Neuron (in vitro differentiated cells): Measurements from ENCODE around the gene BCL11B.

Experiments
- H2AFZ ChIP-seq: one replicate; pipeline ENCODE4 v1.6.1; 2013; ENCODE audit warnings: low read depth, mild to moderate bottlenecking, inconsistent platforms, low read length, moderate library complexity
- H3K27me3 ChIP-seq: one replicate; pipeline ENCODE4 v1.6.1; 2013; ENCODE audit warnings: low read length; ENCODE audit not compliant: insufficient read depth
- H3K36me3 ChIP-seq: one replicate; pipeline ENCODE4 v1.6.1; 2013; ENCODE audit warnings: low read length; ENCODE audit not compliant: insufficient read depth
- H3K4me1 ChIP-seq: one replicate; pipeline ENCODE4 v1.6.1; 2013; ENCODE audit warnings: low read length; ENCODE audit not compliant: insufficient read depth
- H3K4me3 ChIP-seq: 2 replicates; pipeline ENCODE4 v1.5.1; 2013; ENCODE audit warnings: mild to moderate bottlenecking, low read length, moderate library complexity
- H3K9me3 ChIP-seq: one replicate; pipeline ENCODE4 v1.6.1; 2013; ENCODE audit warnings: low read length

The BCL11B gene

GRCh38 chr14:99312106-99312505, 40.1 kb upstream of the BCL11B start:
- no peaks in the 10 kb centered on the region for H3K9me3 ChIP-seq
- H3K36me3 ChIP-seq: no peaks in the 10 kb centered on the region
- no peak overlapping the region for H3K4me3 ChIP-seq
- no peaks in the 10 kb centered on the region for H3K27me3 ChIP-seq
- no peaks in the 10 kb centered on the region for H3K4me1 ChIP-seq
- H2AFZ ChIP-seq: no peak overlapping the region

- Histone ChIP-seq H3K36me3 (no peaks in the 10 kb centered on the region), H3K4me1 (no peaks in the 10 kb centered on the region), H3K4me3 (no peak overlapping the region), H3K9me3 (no peaks in the 10 kb centered on the region), H2AFZ (no peak overlapping the region), H3K27me3 (no peaks in the 10 kb centered on the region)
Observed at GRCh38 chr14:99309220-99309766, 37.3 kb upstream of the BCL11B start.

- H3K36me3 ChIP-seq: no peaks in the 10 kb centered on the region
- H3K4me1 ChIP-seq: no peaks in the 10 kb centered on the region
- H3K9me3 ChIP-seq: no peaks in the 10 kb centered on the region
- H2AFZ ChIP-seq: no peak overlapping the region
- no peaks in the 10 kb centered on the region for H3K27me3 ChIP-seq
- H3K4me3 ChIP-seq: no peak overlapping the region
Observed at GRCh38 chr14:99304208-99304607, 32.2 kb upstream of the BCL11B start.

GRCh38 chr14:99300190-99300589, 28.2 kb upstream of the BCL11B start:
- no peaks in the 10 kb centered on the region for H3K9me3 ChIP-seq
- no peaks in the 10 kb centered on the region for H3K36me3 ChIP-seq
- no peaks in the 10 kb centered on the region for H3K4me1 ChIP-seq
- H3K4me3 ChIP-seq: no peak overlapping the region
- no peaks in the 10 kb centered on the region for H3K27me3 ChIP-seq
- H2AFZ ChIP-seq: no peak overlapping the region

GRCh38 chr14:99296517-99296916, 24.5 kb upstream of the BCL11B start:
- H3K4me1 ChIP-seq: no peaks in the 10 kb centered on the region
- no peaks in the 10 kb centered on the region for H3K36me3 ChIP-seq
- H2AFZ ChIP-seq: no peak overlapping the region
- H3K4me3 ChIP-seq: no peak overlapping the region
- no peaks in the 10 kb centered on the region for H3K27me3 ChIP-seq
- no peaks in the 10 kb centered on the region for H3K9me3 ChIP-seq

GRCh38 chr14:99289394-99290189, 17.6 kb upstream of the BCL11B start:
- Histone ChIP-seq H3K9me3 (no peaks in the 10 kb centered on the region), H3K4me3 (no peak overlapping the region)

GRCh38 chr14:99288948-99289347, 17.0 kb upstream of the BCL11B start:
- H3K36me3 ChIP-seq: no peaks in the 10 kb centered on the region
- H3K4me3 ChIP-seq: no peak overlapping the region
- no peaks in the 10 kb centered on the region for H3K9me3 ChIP-seq
- H3K4me1 ChIP-seq: no peaks in the 10 kb centered on the region
- peaks cover 10% of the 10 kb centered on the region for H3K27me3 ChIP-seq
- no peak overlapping the region for H2AFZ ChIP-seq

More at GRCh38 chr14:99289394-99290189, 17.6 kb upstream of the BCL11B start:
- Histone ChIP-seq H2AFZ (no peak overlapping the region), H3K4me1 (no peaks in the 10 kb centered on the region), H3K36me3 (no peaks in the 10 kb centered on the region), H3K27me3 (peaks cover 10% of the 10 kb centered on the region)

- Histone ChIP-seq H3K36me3 (no peaks in the 10 kb centered on the region), H3K27me3 (peaks cover 10% of the 10 kb centered on the region), H3K4me3 (no peak overlapping the region), H3K9me3 (no peaks in the 10 kb centered on the region), H2AFZ (no peak overlapping the region), H3K4me1 (no peaks in the 10 kb centered on the region)
Observed at GRCh38 chr14:99287269-99287942, 15.4 kb upstream of the BCL11B start.

GRCh38 chr14:99286761-99287160, 14.8 kb upstream of the BCL11B start:
- Histone ChIP-seq H3K9me3 (no peaks in the 10 kb centered on the region), H3K4me1 (no peaks in the 10 kb centered on the region), H2AFZ (no peak overlapping the region), H3K36me3 (no peaks in the 10 kb centered on the region), H3K27me3 (peaks cover 10% of the 10 kb centered on the region), H3K4me3 (no peak overlapping the region)

- no peak overlapping the region for H2AFZ ChIP-seq
- H3K9me3 ChIP-seq: no peaks in the 10 kb centered on the region
- H3K4me3 ChIP-seq: no peak overlapping the region
- H3K4me1 ChIP-seq: no peaks in the 10 kb centered on the region
- H3K27me3 ChIP-seq: peaks cover 23% of the 10 kb centered on the region
- H3K36me3 ChIP-seq: no peaks in the 10 kb centered on the region
Observed at GRCh38 chr14:99284254-99285004, 12.4 kb upstream of the BCL11B start.

GRCh38 chr14:99282261-99283050, 10.5 kb upstream of the BCL11B start:
- H3K36me3 ChIP-seq: no peaks in the 10 kb centered on the region
- no peaks in the 10 kb centered on the region for H3K9me3 ChIP-seq
- H2AFZ ChIP-seq: no peak overlapping the region
- no peaks in the 10 kb centered on the region for H3K4me1 ChIP-seq
- peaks cover 35% of the 10 kb centered on the region for H3K27me3 ChIP-seq
- H3K4me3 ChIP-seq: no peak overlapping the region

GRCh38 chr14:99281396-99281795, 9.4 kb upstream of the BCL11B start:
- H3K27me3 ChIP-seq: peaks cover 41% of the 10 kb centered on the region
- H3K4me1 ChIP-seq: peaks cover 6% of the 10 kb centered on the region
- no peaks in the 10 kb centered on the region for H3K36me3 ChIP-seq
- H3K4me3 ChIP-seq: no peak overlapping the region
- H2AFZ ChIP-seq: no peak overlapping the region
- no peaks in the 10 kb centered on the region for H3K9me3 ChIP-seq
